ENCODE data around the gene CYP3A7.

GRCh38 chr7:99767662-99768061, 32.7 kb upstream of the CYP3A7 start:
- TF ChIP-seq CTCF (IDR thresholded peaks at IDR 0.05; ENCODE audit: extremely low read depth in 1 of 2, insufficient read depth in 1 of 2, low read depth in 1 of 2, low read length in 2 of 2), result no peak
- no peak for TF ChIP-seq POLR2AphosphoS5 (IDR thresholded peaks at IDR 0.05; ENCODE audit: insufficient read depth, low read depth, low read length)
- TF ChIP-seq POLR2A (IDR thresholded peaks at IDR 0.05; ENCODE audit: low read depth, low read length), result no peak
- no peak for TF ChIP-seq EZH2 (IDR thresholded peaks at IDR 0.05; ENCODE audit: borderline replicate concordance, low read depth, low read length, severe bottlenecking)
- TF ChIP-seq MYC (IDR thresholded peaks at IDR 0.05; ENCODE audit: low read depth, low read length), result no peak
- no peak for TF ChIP-seq MAX (IDR thresholded peaks at IDR 0.05; ENCODE audit: insufficient read depth, insufficient read length)
- TF ChIP-seq FOS (IDR thresholded peaks at IDR 0.05; ENCODE audit: borderline replicate concordance, insufficient read depth, low read length), result no peak
- TF ChIP-seq JUN (IDR thresholded peaks at IDR 0.05; ENCODE audit: borderline replicate concordance, insufficient read depth, insufficient read length, low read depth), result no peak
- TF ChIP-seq GATA2 (IDR thresholded peaks at IDR 0.05; ENCODE audit: insufficient read depth, insufficient read length, low read depth, low read length), result no peak

Measured in endothelial cell of umbilical vein (primary cell).